ENCODE measurements around the gene R3HDM2.

Gene R3HDM2

GRCh38 chr12:57470970-57471656 lies 40.3 kb upstream of the R3HDM2 start:
- no peak for TF ChIP-seq CTCF (IDR thresholded peaks at IDR 0.05)

GRCh38 chr12:57470286-57470969 lies 39.6 kb upstream of the R3HDM2 start:
- no peak for TF ChIP-seq CTCF (IDR thresholded peaks at IDR 0.05)

GRCh38 chr12:57469296-57470164 lies 38.7 kb upstream of the R3HDM2 start:
- TF ChIP-seq CTCF (IDR thresholded peaks at IDR 0.05): no peak

GRCh38 chr12:57467915-57468314 lies 37.1 kb upstream of the R3HDM2 start:
- TF ChIP-seq CTCF (IDR thresholded peaks at IDR 0.05): no peak

- no peak for TF ChIP-seq CTCF (IDR thresholded peaks at IDR 0.05)
Observed at GRCh38 chr12:57467212-57467874, 36.5 kb upstream of the R3HDM2 start.

- no peak for TF ChIP-seq CTCF (IDR thresholded peaks at IDR 0.05)
Observed at GRCh38 chr12:57465747-57466505, 35.1 kb upstream of the R3HDM2 start.
